ENCODE results near the gene SLCO3A1.

SLCO3A1 gene

GRCh38 chr15:92011611-92012367, 158.3 kb downstream of the SLCO3A1 start:
- DNase-seq, result peak; percentile 30

GRCh38 chr15:92012368-92012629, 158.8 kb downstream of the SLCO3A1 start:
- no peak for DNase-seq

GRCh38 chr15:92012881-92013280, 159.4 kb downstream of the SLCO3A1 start:
- DNase-seq, result no peak

GRCh38 chr15:92014281-92015030, 160.9 kb downstream of the SLCO3A1 start:
- DNase-seq, result no peak

GRCh38 chr15:92017882-92018534, 164.5 kb downstream of the SLCO3A1 start:
- no peak for DNase-seq

- no peak for DNase-seq
These were observed 165.2 kb downstream of the SLCO3A1 start for GRCh38 chr15:92018535-92019239.

- DNase-seq, result no peak
These were observed 166.2 kb downstream of the SLCO3A1 start for GRCh38 chr15:92019706-92020105.

GRCh38 chr15:92020207-92020606, 166.7 kb downstream of the SLCO3A1 start:
- no peak for DNase-seq

GRCh38 chr15:92020804-92021203, 167.3 kb downstream of the SLCO3A1 start:
- no peak for DNase-seq

- no peak for DNase-seq
These were observed 168.3 kb downstream of the SLCO3A1 start for GRCh38 chr15:92021792-92022191.

- DNase-seq, result no peak
These were observed 170.5 kb downstream of the SLCO3A1 start for GRCh38 chr15:92023965-92024364.

- DNase-seq, result no peak
These were observed 172.3 kb downstream of the SLCO3A1 start for GRCh38 chr15:92025706-92026270.

GRCh38 chr15:92028389-92028724, 174.8 kb downstream of the SLCO3A1 start:
- DNase-seq, result no peak

GRCh38 chr15:92029767-92030166, 176.3 kb downstream of the SLCO3A1 start:
- no peak for DNase-seq

- DNase-seq, result no peak
These were observed 179.8 kb downstream of the SLCO3A1 start for GRCh38 chr15:92033314-92033713.

- no peak for DNase-seq
These were observed 180.2 kb downstream of the SLCO3A1 start for GRCh38 chr15:92033723-92034122.

- no peak for DNase-seq
These were observed 180.7 kb downstream of the SLCO3A1 start for GRCh38 chr15:92034227-92034626.

GRCh38 chr15:92035551-92035950, 182.0 kb downstream of the SLCO3A1 start:
- no peak for DNase-seq

- DNase-seq, result no peak
These were observed 182.5 kb downstream of the SLCO3A1 start for GRCh38 chr15:92035961-92036360.

GRCh38 chr15:92037491-92037890, 184.0 kb downstream of the SLCO3A1 start:
- no peak for DNase-seq

GRCh38 chr15:92040350-92040749, 186.8 kb downstream of the SLCO3A1 start:
- DNase-seq, result no peak

GRCh38 chr15:92041371-92041770, 187.9 kb downstream of the SLCO3A1 start:
- DNase-seq, result no peak

- no peak for DNase-seq
These were observed 189.8 kb downstream of the SLCO3A1 start for GRCh38 chr15:92043283-92043682.
